Karpas-422 (cell line): ENCODE results near the gene RNF41. TPM values are rescaled to one million over a fixed set of nuclear protein-coding genes. Genes with fewer than 3 reads are reported as not detected.
A peak's percentile ranks its signal among the peaks of the same experiment; 100 is the strongest.
"Not testable (repeated sequence)": the region's sequence is repeated elsewhere in the genome, so short reads cannot be mapped to it uniquely, and the experiment has no call there.

ENCODE experiments used
- DNase-seq: peaks from one replicate; pipeline ENCODE4 v3.0.0-alpha.2; 2015
- H2AFZ ChIP-seq: fragments of 200-600 bp; sonication (generic); 2 replicates; pipeline ENCODE4 v1.6.1; 2014; ENCODE audit warnings: antibody characterized with exemption, low read length, mixed read lengths
- H3K27ac ChIP-seq: fragments of 200-600 bp; sonication (generic); 2 replicates; pipeline ENCODE4 v1.5.1; 2014; ENCODE audit warnings: mild to moderate bottlenecking, low read length, moderate library complexity
- H3K27me3 ChIP-seq: fragments of 200-600 bp; sonication (generic); 2 replicates; pipeline ENCODE4 v1.6.1; 2014; ENCODE audit warnings: low read length, mixed read lengths
- H3K36me3 ChIP-seq: fragments of 200-600 bp; sonication (generic); 2 replicates; pipeline ENCODE4 v1.6.1; 2014; ENCODE audit warnings: low read length, mixed read lengths; ENCODE audit not compliant: insufficient read depth
- H3K4me1 ChIP-seq: fragments of 200-600 bp; sonication (generic); 2 replicates; pipeline ENCODE4 v1.6.1; 2014; ENCODE audit warnings: mild to moderate bottlenecking, low read length, mixed read lengths
- H3K4me2 ChIP-seq: fragments of 200-600 bp; sonication (generic); 2 replicates; pipeline ENCODE4 v1.6.1; 2014; ENCODE audit warnings: low read length, low read depth, mild to moderate bottlenecking; ENCODE audit not compliant: poor library complexity, severe bottlenecking
- H3K4me3 ChIP-seq: fragments of 200-600 bp; sonication (generic); 2 replicates; pipeline ENCODE4 v1.5.1; 2014; ENCODE audit warnings: mild to moderate bottlenecking, antibody characterized with exemption, low read length, mixed read lengths
- H3K79me2 ChIP-seq: fragments of 200-600 bp; sonication (generic); 2 replicates; pipeline ENCODE4 v1.6.1; 2014; ENCODE audit warnings: mild to moderate bottlenecking, low read length, mixed read lengths
- H3K9ac ChIP-seq: fragments of 200-600 bp; sonication (generic); 2 replicates; pipeline ENCODE4 v1.6.0; 2014; ENCODE audit warnings: low read length
- H3K9me2 ChIP-seq: fragments of 200-600 bp; sonication (generic), shearing (Covaris generic); replicated peaks from 2 replicates; pipeline ENCODE4 v1.6.0; 2014; ENCODE audit warnings: mild to moderate bottlenecking, low read length, moderate library complexity; ENCODE audit not compliant: insufficient read depth
- H3K9me3 ChIP-seq: fragments of 300-700, 200-600 bp; sonication (generic); 2 replicates; pipeline ENCODE4 v1.6.1; 2014; ENCODE audit warnings: low read length, mixed read lengths
- H4K20me1 ChIP-seq: fragments of 200-600 bp; sonication (generic); 2 replicates; pipeline ENCODE4 v1.6.1; 2014; ENCODE audit warnings: mild to moderate bottlenecking, antibody characterized with exemption, low read length, low read depth; ENCODE audit not compliant: insufficient read depth
- total RNA-seq: library from RNA; depleted of rRNA; stranded (reverse); fragments of >200 nt; shearing (Covaris generic); gene quantifications from 2 replicates; pipeline ENCODE4 v1.2.3, GENCODE V29; 2014; ENCODE audit warnings: low replicate concordance

Gene RNF41
- total RNA-seq, 1 experiment from 2014 or later, result 52.0 TPM

- H3K4me1 ChIP-seq, result peaks cover 56% of the 10 kb centered on the region
- no peak overlapping the region for H2AFZ ChIP-seq
- H3K9me2 ChIP-seq, result no peaks in the 10 kb centered on the region
- peak overlapping the region; percentile 84 for H3K4me3 ChIP-seq
- H3K79me2 ChIP-seq, result peaks cover 27% of the 10 kb centered on the region
- peak overlapping the region; percentile 80 for H3K4me2 ChIP-seq
- peak overlapping the region; percentile 77 for H3K27ac ChIP-seq
- no peaks in the 10 kb centered on the region for H3K9me3 ChIP-seq
- H4K20me1 ChIP-seq, result peaks cover 8% of the 10 kb centered on the region; the same call in 1 of the 2 replicates
- peaks cover 38% of the 10 kb centered on the region for H3K36me3 ChIP-seq
- DNase-seq, result peak; percentile 61
- peak overlapping the region; percentile 93 for H3K9ac ChIP-seq
- H3K27me3 ChIP-seq, result no peaks in the 10 kb centered on the region
These were observed 62.7 kb downstream of the RNF41 start for GRCh38 chr12:56158926-56159461.

- Histone ChIP-seq H3K79me2 (peaks cover 29% of the 10 kb centered on the region), H3K27me3 (no peaks in the 10 kb centered on the region), H3K4me3 (peak within 1 kb of the TSS; percentile 84), H3K36me3 (peaks cover 32% of the 10 kb centered on the region), H3K4me2 (peak within 1 kb of the TSS; percentile 80), H3K9me3 (no peaks in the 10 kb centered on the region), H4K20me1 (peaks cover 8% of the 10 kb centered on the region; the same call in 1 of the 2 replicates), H2AFZ (peak within 1 kb of the TSS; percentile 55; the same call in 1 of the 2 replicates), H3K27ac (peak within 1 kb of the TSS; percentile 82), H3K9ac (peak within 1 kb of the TSS; percentile 93), H3K4me1 (peaks cover 60% of the 10 kb centered on the region), H3K9me2 (no peaks in the 10 kb centered on the region)
- DNase-seq, result peak; percentile 99
These were observed 63.4 kb downstream of the RNF41 start, which contains the start of gene MYL6 for GRCh38 chr12:56158029-56158925. Gene MYL6 (plus strand): TSS chr12:56158359. CDS start chr12:56158402, 43 bp downstream.

GRCh38 chr12:56157201-56158028 lies 64.3 kb downstream of the RNF41 start:
- peak overlapping the region; percentile 55; the same call in 1 of the 2 replicates for H2AFZ ChIP-seq

DNA sequence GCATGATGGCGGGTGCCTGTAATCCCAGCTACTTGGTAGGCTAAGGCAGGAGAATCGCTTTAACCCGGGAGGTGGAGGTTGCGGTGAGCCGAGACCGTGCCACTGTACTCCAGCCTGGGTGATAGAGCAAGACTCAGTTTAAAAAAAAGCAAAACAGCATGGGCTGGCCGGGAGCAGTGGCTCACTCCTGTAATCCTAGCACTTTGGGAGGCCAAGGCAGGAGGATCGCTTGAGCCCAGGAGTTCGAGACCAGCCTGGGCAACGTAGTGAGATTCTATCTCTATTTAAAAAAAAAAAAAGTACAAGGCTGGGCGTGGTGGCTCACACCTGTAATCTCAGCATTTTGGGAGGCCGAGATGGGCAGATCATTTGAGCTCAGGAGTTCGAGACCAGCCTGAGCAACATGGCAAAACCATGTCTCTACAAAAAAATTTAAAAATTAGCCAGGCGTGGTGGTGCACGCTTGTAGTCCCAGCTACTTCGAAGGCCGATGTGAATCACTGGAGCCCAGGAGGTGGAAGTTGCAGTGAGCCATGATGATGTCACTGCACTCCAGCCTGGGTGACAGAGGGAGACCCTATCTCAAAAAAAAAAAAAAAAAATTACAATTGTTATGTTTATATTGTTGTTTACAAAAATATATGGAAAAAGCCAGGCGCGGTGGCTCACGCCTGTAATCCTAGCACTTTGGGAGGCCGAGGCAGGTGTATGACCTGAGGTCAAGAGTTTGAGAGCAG lies 65.1 kb downstream of the RNF41 start:
- Histone ChIP-seq H3K79me2 (peaks cover 37% of the 10 kb centered on the region), H3K4me3 (peak overlapping the region; percentile 68), H3K27ac (peak overlapping the region; percentile 82), H3K9ac (peak overlapping the region; percentile 80), H3K4me1 (peaks cover 54% of the 10 kb centered on the region), H3K36me3 (peaks cover 20% of the 10 kb centered on the region), H3K4me2 (peak overlapping the region; percentile 77)
- not testable (repeated sequence) for H2AFZ ChIP-seq, H3K9me2 ChIP-seq, H3K27me3 ChIP-seq, DNase-seq, H4K20me1 ChIP-seq, H3K9me3 ChIP-seq

More at GRCh38 chr12:56157201-56158028, 64.3 kb downstream of the RNF41 start:
- no peaks in the 10 kb centered on the region for H3K27me3 ChIP-seq
- H3K4me2 ChIP-seq, result peak overlapping the region; percentile 77
- peaks cover 58% of the 10 kb centered on the region for H3K4me1 ChIP-seq
- peaks cover 25% of the 10 kb centered on the region for H3K36me3 ChIP-seq
- H3K27ac ChIP-seq, result peak overlapping the region; percentile 82
- no peaks in the 10 kb centered on the region for H3K9me3 ChIP-seq
- peak overlapping the region; percentile 80 for H3K9ac ChIP-seq
- no peaks in the 10 kb centered on the region for H3K9me2 ChIP-seq
- peaks cover 8% of the 10 kb centered on the region; the same call in 1 of the 2 replicates for H4K20me1 ChIP-seq
- peaks cover 37% of the 10 kb centered on the region for H3K79me2 ChIP-seq
- peak overlapping the region; percentile 68 for H3K4me3 ChIP-seq
- peak; percentile 90 for DNase-seq

DNA sequence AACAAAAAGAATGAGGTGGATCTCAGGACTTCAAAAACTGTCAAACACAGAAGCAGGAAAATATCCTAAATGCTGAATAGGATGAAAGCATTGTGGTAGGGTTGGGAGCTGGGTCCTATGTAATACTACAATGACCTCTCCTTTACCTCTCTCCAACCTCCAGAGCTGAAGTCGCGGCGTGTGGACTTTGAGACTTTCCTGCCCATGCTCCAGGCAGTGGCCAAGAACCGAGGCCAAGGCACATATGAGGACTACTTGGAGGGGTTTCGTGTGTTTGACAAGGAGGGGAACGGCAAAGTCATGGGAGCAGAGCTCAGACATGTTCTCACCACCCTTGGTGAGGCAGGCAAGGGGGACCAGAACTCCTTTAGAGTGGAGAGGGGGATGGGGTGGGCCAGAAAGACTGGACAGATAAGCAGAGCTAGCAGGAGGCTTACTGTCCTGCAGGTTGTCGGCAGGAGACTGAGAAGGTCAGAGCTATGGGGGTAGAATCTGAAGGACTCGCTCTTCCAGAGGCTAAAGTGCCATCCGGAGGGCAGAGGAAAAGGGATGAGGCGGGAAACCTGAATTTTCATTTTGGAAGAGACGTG lies 66.4 kb downstream of the RNF41 start:
- H3K9ac ChIP-seq, result no peak overlapping the region
- peaks cover 8% of the 10 kb centered on the region for H3K36me3 ChIP-seq
- H3K4me1 ChIP-seq, result peaks cover 51% of the 10 kb centered on the region
- no peak overlapping the region for H2AFZ ChIP-seq
- H3K4me2 ChIP-seq, result no peak overlapping the region
- no peaks in the 10 kb centered on the region for H3K27me3 ChIP-seq
- H4K20me1 ChIP-seq, result peaks cover 8% of the 10 kb centered on the region; the same call in 1 of the 2 replicates
- no peaks in the 10 kb centered on the region for H3K9me2 ChIP-seq
- H3K79me2 ChIP-seq, result peaks cover 35% of the 10 kb centered on the region
- H3K4me3 ChIP-seq, result no peak overlapping the region
- DNase-seq, result no peak
- H3K27ac ChIP-seq, result no peak overlapping the region
- H3K9me3 ChIP-seq, result no peaks in the 10 kb centered on the region

GRCh38 chr12:56154818-56155217 lies 66.9 kb downstream of the RNF41 start:
- no peak overlapping the region for H3K4me3 ChIP-seq
- no peaks in the 10 kb centered on the region for H3K9me3 ChIP-seq
- H2AFZ ChIP-seq, result no peak overlapping the region
- peaks cover 45% of the 10 kb centered on the region for H3K4me1 ChIP-seq
- H3K79me2 ChIP-seq, result peaks cover 30% of the 10 kb centered on the region
- no peaks in the 10 kb centered on the region for H3K9me2 ChIP-seq
- no peak for DNase-seq
- H4K20me1 ChIP-seq, result peaks cover 2% of the 10 kb centered on the region; the same call in 1 of the 2 replicates
- H3K9ac ChIP-seq, result peak overlapping the region; percentile 89; the same call in 1 of the 2 replicates
- no peak overlapping the region for H3K27ac ChIP-seq
- H3K4me2 ChIP-seq, result no peak overlapping the region
- H3K36me3 ChIP-seq, result peaks cover 2% of the 10 kb centered on the region
- H3K27me3 ChIP-seq, result no peaks in the 10 kb centered on the region

DNA sequence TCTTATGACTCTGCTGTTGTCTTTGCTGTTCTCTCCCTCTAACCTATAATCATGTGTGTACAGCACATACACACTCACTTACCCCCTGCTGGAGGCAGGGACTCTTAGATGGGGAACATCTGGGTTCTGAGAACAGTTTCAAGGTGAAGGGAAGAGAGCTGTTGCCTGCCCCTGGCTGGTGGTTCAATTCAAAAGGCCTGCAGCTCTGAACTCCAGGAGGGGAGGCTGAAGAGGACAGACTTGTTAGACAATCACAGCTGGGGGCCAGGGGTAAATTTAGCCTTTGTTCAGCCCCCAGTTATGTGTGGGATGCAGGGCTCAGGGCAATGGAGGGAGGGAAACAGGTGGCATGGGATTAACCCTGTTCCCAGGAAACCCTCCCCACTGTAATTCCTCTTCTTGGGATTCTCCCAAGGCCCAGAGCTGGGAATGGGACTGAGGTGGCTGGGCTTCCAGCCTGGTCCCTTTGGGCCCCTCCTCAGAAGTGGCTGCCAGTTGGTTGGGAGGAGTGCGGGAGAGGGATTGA lies 67.4 kb downstream of the RNF41 start:
- H3K4me1 ChIP-seq, result peaks cover 40% of the 10 kb centered on the region
- H3K27ac ChIP-seq, result peak overlapping the region; percentile 14; the same call in 1 of the 2 replicates
- H3K36me3 ChIP-seq, result no peaks in the 10 kb centered on the region
- H3K9ac ChIP-seq, result peak overlapping the region; percentile 89
- peak; percentile 54 for DNase-seq
- H3K9me2 ChIP-seq, result no peaks in the 10 kb centered on the region
- H3K4me3 ChIP-seq, result no peak overlapping the region
- peaks cover 25% of the 10 kb centered on the region for H3K79me2 ChIP-seq
- peak overlapping the region; percentile 89 for H3K4me2 ChIP-seq
- no peaks in the 10 kb centered on the region for H3K9me3 ChIP-seq
- no peak overlapping the region for H2AFZ ChIP-seq
- no peaks in the 10 kb centered on the region for H3K27me3 ChIP-seq
- no peaks in the 10 kb centered on the region for H4K20me1 ChIP-seq
